ENCODE data around the gene GALNT6.
"Not testable (repeated sequence)": the region's sequence is repeated elsewhere in the genome, so short reads cannot be mapped to it uniquely, and the experiment has no call there.

The GALNT6 gene

GRCh38 chr12:51321882-51322281 lies 69.3 kb downstream of the GALNT6 start:
- no peak for DNase-seq (ENCODE audit: low read depth)

GRCh38 chr12:51320695-51321320 lies 70.4 kb downstream of the GALNT6 start:
- no peak for DNase-seq (ENCODE audit: low read depth)

GRCh38 chr12:51320311-51320694 lies 70.9 kb downstream of the GALNT6 start:
- no peak for DNase-seq (ENCODE audit: low read depth)

DNA sequence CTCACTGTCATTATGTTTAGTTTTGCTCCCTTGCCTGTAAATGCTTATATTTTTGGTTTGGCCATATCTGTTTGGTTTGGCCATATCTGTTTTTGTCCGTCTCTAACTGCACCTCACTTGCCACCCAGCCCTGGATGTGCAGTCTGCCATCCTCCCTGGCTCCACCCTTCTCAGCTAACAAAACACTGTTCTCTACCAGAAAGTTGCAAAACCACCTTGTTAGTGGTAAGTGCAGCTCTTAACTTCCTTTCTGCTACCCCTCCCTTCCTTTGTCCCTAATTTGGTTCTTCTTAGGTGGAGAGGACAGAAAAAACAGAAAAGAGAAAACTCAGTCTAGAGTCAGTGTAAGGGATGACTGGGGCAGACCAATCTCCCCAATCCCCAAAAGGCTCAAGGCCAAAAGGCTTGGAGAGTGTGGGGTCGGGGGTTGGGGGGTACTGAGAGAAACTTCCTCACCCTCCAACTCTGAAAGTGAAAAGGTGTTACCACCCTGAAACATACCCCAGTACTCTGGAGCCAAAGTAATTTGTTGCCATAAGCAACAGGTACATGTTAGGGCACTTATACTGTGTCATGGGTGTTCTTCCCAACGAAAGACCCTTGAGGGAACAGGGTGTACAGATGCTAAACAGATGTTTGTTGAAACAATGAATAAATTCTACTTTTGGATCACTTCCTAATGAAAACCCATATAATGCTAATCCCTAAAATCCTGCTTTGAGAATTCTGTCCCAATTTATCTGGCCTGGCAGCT lies 72.2 kb downstream of the GALNT6 start:
- DNase-seq (ENCODE audit: low read depth): no peak

GRCh38 chr12:51318057-51318806 lies 73.0 kb downstream of the GALNT6 start:
- not testable (repeated sequence) for DNase-seq (ENCODE audit: low read depth)

GRCh38 chr12:51311389-51311788 lies 79.8 kb downstream of the GALNT6 start:
- DNase-seq (ENCODE audit: low read depth): no peak

- peak; percentile 73 for DNase-seq (ENCODE audit: low read depth)
Measured at GRCh38 chr12:51307655-51308593, 83.3 kb downstream of the GALNT6 start.

GRCh38 chr12:51306507-51306906 lies 84.7 kb downstream of the GALNT6 start:
- DNase-seq (ENCODE audit: low read depth): no peak

All from ELR (cell line).